ENCODE results near the gene CIITA. TPM values are rescaled to one million over a fixed set of nuclear protein-coding genes. Genes with fewer than 3 reads are reported as not detected.
A peak's percentile ranks its signal among the peaks of the same experiment; 100 is the strongest.

The CIITA gene
- total RNA-seq, 1 experiment from 2014 or later: 22.4 TPM

- Mint-ChIP-seq H3K36me3 (ENCODE audit: insufficient read depth, unreplicated experiment) (no peaks in the 10 kb centered on the region), H3K4me1 (ENCODE audit: low read depth, unreplicated experiment) (peaks cover 22% of the 10 kb centered on the region), H3K9me3 (ENCODE audit: low read depth, unreplicated experiment) (peaks cover 7% of the 10 kb centered on the region), H3K4me3 (ENCODE audit: low read depth, unreplicated experiment) (no peak overlapping the region), H3K27me3 (ENCODE audit: unreplicated experiment) (no peaks in the 10 kb centered on the region), H3K27ac (ENCODE audit: unreplicated experiment) (peak overlapping the region; percentile 27)
- CTCF ChIA-PET: interaction anchor here (0.6 to 0.7 kb wide), 3 partner anchors 47 to 310 kb away, joined by 4 to 13 read pairs (median 6); no protein-coding TSS in a partner anchor
- TF ChIP-seq CTCF (IDR thresholded peaks at IDR 0.05; ENCODE audit: unreplicated experiment): no peak
- peak; percentile 82 for DNase-seq
- BruUV-seq (replicated peaks): no TSS peak
- intact Hi-C loops (cut with micrococcal nuclease; ENCODE audit: unreplicated experiment): no loop called here
Measured at GRCh38 chr16:10862438-10862837, 14.6 kb upstream of the CIITA start.

GRCh38 chr16:10865991-10866966, 10.7 kb upstream of the CIITA start:
- Mint-ChIP-seq H3K36me3 (ENCODE audit: insufficient read depth, unreplicated experiment) (peaks cover 9% of the 10 kb centered on the region), H3K4me1 (ENCODE audit: low read depth, unreplicated experiment) (peaks cover 54% of the 10 kb centered on the region), H3K27ac (ENCODE audit: unreplicated experiment) (no peak overlapping the region), H3K27me3 (ENCODE audit: unreplicated experiment) (no peaks in the 10 kb centered on the region), H3K9me3 (ENCODE audit: low read depth, unreplicated experiment) (no peaks in the 10 kb centered on the region), H3K4me3 (ENCODE audit: low read depth, unreplicated experiment) (no peak overlapping the region)
- CTCF ChIA-PET: interaction anchor here (0.6 kb wide), 1 partner anchor 668 kb away, joined by 4 read pairs; no protein-coding TSS in a partner anchor
- intact Hi-C loops (cut with micrococcal nuclease; ENCODE audit: unreplicated experiment): no loop called here
- DNase-seq: no peak
- TF ChIP-seq CTCF (IDR thresholded peaks at IDR 0.05; ENCODE audit: unreplicated experiment): no peak
- BruUV-seq (replicated peaks): no TSS peak

- CTCF ChIA-PET: no interaction called here
- Mint-ChIP-seq H3K27me3 (ENCODE audit: unreplicated experiment) (no peaks in the 10 kb centered on the region), H3K4me3 (ENCODE audit: low read depth, unreplicated experiment) (no peak overlapping the region), H3K27ac (ENCODE audit: unreplicated experiment) (no peak overlapping the region), H3K36me3 (ENCODE audit: insufficient read depth, unreplicated experiment) (peaks cover 15% of the 10 kb centered on the region), H3K4me1 (ENCODE audit: low read depth, unreplicated experiment) (peaks cover 54% of the 10 kb centered on the region), H3K9me3 (ENCODE audit: low read depth, unreplicated experiment) (no peaks in the 10 kb centered on the region)
- intact Hi-C loops (cut with micrococcal nuclease; ENCODE audit: unreplicated experiment): no loop called here
- TF ChIP-seq CTCF (IDR thresholded peaks at IDR 0.05; ENCODE audit: unreplicated experiment): no peak
- no peak for DNase-seq
- no TSS peak for BruUV-seq (replicated peaks)
Measured at GRCh38 chr16:10867199-10867598, 9.8 kb upstream of the CIITA start.

GRCh38 chr16:10868104-10868595, 8.9 kb upstream of the CIITA start:
- no peak for TF ChIP-seq CTCF (IDR thresholded peaks at IDR 0.05; ENCODE audit: unreplicated experiment)
- intact Hi-C loops (cut with micrococcal nuclease; ENCODE audit: unreplicated experiment): no loop called here
- no peak overlapping the region for H3K4me3 Mint-ChIP-seq (ENCODE audit: low read depth, unreplicated experiment)
- BruUV-seq (replicated peaks): no TSS peak
- DNase-seq: no peak
- H3K9me3 Mint-ChIP-seq (ENCODE audit: low read depth, unreplicated experiment): no peaks in the 10 kb centered on the region
- no peaks in the 10 kb centered on the region for H3K27me3 Mint-ChIP-seq (ENCODE audit: unreplicated experiment)
- H3K4me1 Mint-ChIP-seq (ENCODE audit: low read depth, unreplicated experiment): peaks cover 54% of the 10 kb centered on the region
- H3K27ac Mint-ChIP-seq (ENCODE audit: unreplicated experiment): no peak overlapping the region
- peaks cover 15% of the 10 kb centered on the region for H3K36me3 Mint-ChIP-seq (ENCODE audit: insufficient read depth, unreplicated experiment)
- CTCF ChIA-PET: no interaction called here

Data from Calu3 (cell line).